PC-3 (cell line): ENCODE results near the gene LINC01488. TPM values are rescaled to one million over a fixed set of nuclear protein-coding genes. Genes with fewer than 3 reads are reported as not detected.

ENCODE experiments used
- ATAC-seq: fragments of 200-7000 bp; cut with Tn5 transposase; 2 replicates; pipeline ENCODE4 v1.9.1; 2020; ENCODE audit warnings: mild to moderate bottlenecking, moderate library complexity
- Bru-seq: library from RNA; stranded (reverse); fragments of 400-500 nt; gene quantifications from one replicate; lab custom pipeline; 2021; lab: Mats Ljungman, UMichigan
- BruChase-seq, 2 experiments: library from RNA; stranded (reverse); fragments of 400-500 nt; gene quantifications; one replicate each; lab custom pipeline; 2021; lab: Mats Ljungman, UMichigan
- BruUV-seq: library from RNA; stranded (reverse); fragments of 400-500 nt; replicated peaks from 2 replicates; lab custom pipeline; 2021; lab: Mats Ljungman, UMichigan
- CTCF ChIA-PET: fragments of 300-600 bp; sonication (Branson Sonifier 250); formaldehyde crosslinking; loops from one replicate; lab custom pipeline; 2022; ENCODE audit warnings: antibody characterized with exemption; lab: Charles Lee
- POLR2A ChIA-PET: fragments of 300-600 bp; sonication (Branson Sonifier 250); formaldehyde crosslinking; loops from one replicate; lab custom pipeline; 2022; ENCODE audit warnings: antibody characterized with exemption; ENCODE audit not compliant: unreplicated experiment; lab: Charles Lee
- DNase-seq: peaks from one replicate; pipeline ENCODE4 v3.0.0-alpha.2; 2015
- H2AFZ ChIP-seq: fragments of 300-600 bp; sonication (generic); 2 replicates; pipeline ENCODE4 v1.6.0; 2016; ENCODE audit warnings: antibody characterized with exemption, low read length
- H3F3A ChIP-seq: fragments of 300-600 bp; sonication (generic); one replicate; pipeline ENCODE4 v1.6.0; 2017; ENCODE audit warnings: antibody characterized with exemption, low read length, control low read depth, mild to moderate bottlenecking; ENCODE audit not compliant: unreplicated experiment
- H3K27ac ChIP-seq: fragments of 300-600 bp; sonication (generic); 2 replicates; pipeline ENCODE4 v1.5.1; 2016; ENCODE audit warnings: mild to moderate bottlenecking, low read length
- H3K27me3 ChIP-seq: fragments of 300-600 bp; sonication (generic); 2 replicates; pipeline ENCODE4 v1.6.1; 2016; ENCODE audit warnings: low read length, mixed read lengths
- H3K36me3 ChIP-seq: fragments of 300-600 bp; sonication (generic); 2 replicates; pipeline ENCODE4 v1.6.1; 2016; ENCODE audit warnings: low read depth, mixed run types, low read length, mixed read lengths
- H3K4me1 ChIP-seq: fragments of 300-600 bp; sonication (generic); 2 replicates; pipeline ENCODE4 v1.5.1; 2016; ENCODE audit warnings: low read length; ENCODE audit not compliant: insufficient read depth
- H3K4me2 ChIP-seq: fragments of 300-600 bp; sonication (generic); 2 replicates; pipeline ENCODE4 v1.6.0; 2016; ENCODE audit warnings: low read length
- H3K4me3 ChIP-seq: fragments of 300-600 bp; sonication (generic); 2 replicates; pipeline ENCODE4 v1.5.1; 2016; ENCODE audit warnings: mild to moderate bottlenecking, low read length, mixed read lengths
- H3K79me2 ChIP-seq: fragments of 300-600 bp; sonication (generic); 2 replicates; pipeline ENCODE4 v1.6.1; 2017; ENCODE audit warnings: low read length, mixed read lengths
- H3K9ac ChIP-seq: fragments of 300-600 bp; sonication (generic); 2 replicates; pipeline ENCODE4 v1.6.0; 2016; ENCODE audit warnings: mild to moderate bottlenecking, low read length
- H3K9me2 ChIP-seq: fragments of 300-600 bp; sonication (generic); replicated peaks from 2 replicates; pipeline ENCODE4 v1.6.1; 2016; ENCODE audit warnings: mixed run types, low read length, mixed read lengths
- H3K9me3 ChIP-seq: fragments of 300-600 bp; sonication (generic); 2 replicates; pipeline ENCODE4 v1.6.1; 2016; ENCODE audit warnings: low read length, mixed read lengths
- H4K20me1 ChIP-seq: fragments of 300-600 bp; sonication (generic); 2 replicates; pipeline ENCODE4 v1.6.1; 2016; ENCODE audit warnings: low read length, mixed read lengths
- EZH2 ChIP-seq: fragments of 300-600 bp; sonication (generic); IDR thresholded peaks from one replicate; pipeline ENCODE4 v1.6.1; 2017; ENCODE audit warnings: antibody characterized with exemption, mild to moderate bottlenecking, low read length; ENCODE audit not compliant: unreplicated experiment
- EZH2phosphoT487 ChIP-seq: fragments of 300-600 bp; sonication (generic); IDR thresholded peaks from 2 replicates; pipeline ENCODE4 v1.6.1; 2018; ENCODE audit warnings: mild to moderate bottlenecking, antibody characterized with exemption, low read length, borderline replicate concordance
- intact Hi-C: fragments of 100-400 bp; cut with micrococcal nuclease; formaldehyde crosslinking; loops from 2 replicates; pipeline ENCODE4 v1.9.0; 2023
- long read RNA-seq: library from polyadenylated mRNA; unstranded; transcript quantifications from one replicate; pipeline ENCODE4 v2.0.0, GENCODE V29; 2021; ENCODE audit not compliant: unreplicated experiment
- total RNA-seq: library from RNA; depleted of rRNA; stranded (reverse); fragments of >200 nt; gene quantifications from 2 replicates; pipeline ENCODE4 v1.2.3, GENCODE V29; 2014; rRNA removed
- TF ChIP-seq, protein P1 (sequence below): fragments of 300-600 bp; sonication (generic); conservative IDR thresholded peaks from 2 replicates; pipeline ENCODE4 v1.5.1; 2017; ENCODE audit warnings: antibody characterized with exemption, low read depth, mild to moderate bottlenecking, low read length

LINC01488 gene
- total RNA-seq (not detected in 2 replicates), Bru-seq, nascent RNA (not detected), BruChase-seq, experiment 1, labeled RNA remaining after a 6-hour chase (not detected), BruChase-seq, experiment 2, labeled RNA remaining after a 2-hour chase (not detected)
- long read RNA-seq = 0 reads

DNA sequence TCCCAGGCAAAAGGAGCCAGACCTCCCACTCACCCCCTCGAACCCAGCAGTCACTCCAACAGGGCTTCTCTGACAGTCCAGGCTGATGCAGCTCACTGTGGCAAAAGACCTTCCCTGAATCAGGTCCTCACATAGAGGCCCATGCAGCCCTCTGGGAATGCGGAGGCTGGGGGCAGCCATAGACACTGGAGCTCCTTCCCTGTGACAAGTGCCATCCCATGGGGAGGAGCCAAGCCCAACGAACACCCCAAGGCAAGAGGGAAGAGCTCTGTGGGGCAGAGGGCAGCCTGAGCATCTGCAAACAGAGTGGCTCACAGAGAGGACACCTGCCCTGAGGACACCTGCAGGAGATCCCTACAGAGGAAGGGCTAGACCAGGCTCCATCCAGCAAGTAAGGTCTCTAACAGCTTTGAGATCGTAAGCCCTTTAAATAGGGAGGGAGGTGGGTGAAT lies at the start of gene LINC01488:
TSS of gene LINC01488 (plus strand) at position 271 of the 452 bp plus-strand sequence.
- Histone ChIP-seq H3K9ac (no peak within 1 kb of the TSS), H3K4me3 (no peak within 1 kb of the TSS), H3K27me3 (no peaks in the 10 kb centered on the region), H3K4me1 (peaks cover 18% of the 10 kb centered on the region), H4K20me1 (no peaks in the 10 kb centered on the region), H2AFZ (peak within 1 kb of the TSS; percentile 74; the same call in 1 of the 2 replicates), H3K27ac (no peak within 1 kb of the TSS), H3K9me3 (no peaks in the 10 kb centered on the region), H3K79me2 (no peaks in the 10 kb centered on the region), H3K4me2 (0 out of 2 replicates have a peak within 1 kb of the TSS, but pooled peaks have one; percentile 38), H3K36me3 (no peaks in the 10 kb centered on the region), H3K9me2 (no peaks in the 10 kb centered on the region), H3F3A (no peaks in the 10 kb centered on the region)
- intact Hi-C loops = no loop called here
- ChIA-PET POLR2A (no interaction called here), CTCF (no interaction called here)
- DNase-seq = no peak
- BruUV-seq = no TSS peak
- no peak for ATAC-seq
- TF ChIP-seq, protein P1, sequence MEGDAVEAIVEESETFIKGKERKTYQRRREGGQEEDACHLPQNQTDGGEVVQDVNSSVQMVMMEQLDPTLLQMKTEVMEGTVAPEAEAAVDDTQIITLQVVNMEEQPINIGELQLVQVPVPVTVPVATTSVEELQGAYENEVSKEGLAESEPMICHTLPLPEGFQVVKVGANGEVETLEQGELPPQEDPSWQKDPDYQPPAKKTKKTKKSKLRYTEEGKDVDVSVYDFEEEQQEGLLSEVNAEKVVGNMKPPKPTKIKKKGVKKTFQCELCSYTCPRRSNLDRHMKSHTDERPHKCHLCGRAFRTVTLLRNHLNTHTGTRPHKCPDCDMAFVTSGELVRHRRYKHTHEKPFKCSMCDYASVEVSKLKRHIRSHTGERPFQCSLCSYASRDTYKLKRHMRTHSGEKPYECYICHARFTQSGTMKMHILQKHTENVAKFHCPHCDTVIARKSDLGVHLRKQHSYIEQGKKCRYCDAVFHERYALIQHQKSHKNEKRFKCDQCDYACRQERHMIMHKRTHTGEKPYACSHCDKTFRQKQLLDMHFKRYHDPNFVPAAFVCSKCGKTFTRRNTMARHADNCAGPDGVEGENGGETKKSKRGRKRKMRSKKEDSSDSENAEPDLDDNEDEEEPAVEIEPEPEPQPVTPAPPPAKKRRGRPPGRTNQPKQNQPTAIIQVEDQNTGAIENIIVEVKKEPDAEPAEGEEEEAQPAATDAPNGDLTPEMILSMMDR = no peak
- no peak for TF ChIP-seq EZH2
- no peak for TF ChIP-seq EZH2phosphoT487

DNA sequence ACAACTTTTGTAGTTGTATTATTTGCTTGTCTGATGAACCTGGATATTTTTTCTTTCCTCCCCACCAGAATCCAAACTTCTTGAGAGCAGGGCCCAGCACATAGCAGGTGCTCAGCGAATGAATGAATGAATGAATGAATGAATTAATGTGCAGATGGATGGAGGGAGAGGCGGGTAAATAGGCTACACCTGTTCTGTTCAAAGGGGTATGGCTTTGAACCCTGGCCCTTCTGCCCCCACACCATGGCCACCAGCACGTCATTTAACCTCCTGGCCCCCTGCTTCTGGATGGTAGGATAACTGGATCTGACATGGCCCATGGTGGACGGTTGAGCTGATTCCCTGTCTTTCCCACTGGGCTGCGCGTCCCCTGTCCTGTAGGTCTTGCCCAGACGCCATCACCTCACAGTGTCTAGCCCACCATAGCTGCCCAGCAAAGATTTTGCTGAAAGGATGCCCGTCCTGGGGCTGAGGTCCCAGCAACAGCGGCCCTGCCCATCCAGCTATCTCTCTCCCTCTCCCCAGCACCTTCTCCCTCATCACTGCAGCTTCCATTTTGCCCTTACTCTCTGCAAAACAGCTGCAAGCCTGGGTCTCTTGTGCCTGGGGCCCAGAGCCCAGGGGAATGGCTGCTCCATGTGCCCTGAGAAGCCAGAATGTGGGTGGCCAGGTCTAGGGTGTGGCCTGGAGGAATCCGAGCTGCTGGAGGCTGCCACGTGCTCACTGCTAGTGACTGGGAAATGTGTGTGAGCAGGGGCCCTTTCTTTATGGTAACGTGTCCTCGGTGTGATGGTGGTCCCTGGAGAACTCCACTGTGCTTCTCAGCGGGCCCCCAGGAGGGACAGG lies 49.3 kb upstream of the LINC01488 start:
- H3K27me3 ChIP-seq = no peaks in the 10 kb centered on the region
- H3K79me2 ChIP-seq = no peaks in the 10 kb centered on the region
- H2AFZ ChIP-seq = no peak overlapping the region
- no peak overlapping the region for H3K27ac ChIP-seq
- CTCF ChIA-PET = interaction anchor here (0.6 kb wide), 1 partner anchor 207 kb away, joined by 10 read pairs; no protein-coding TSS in a partner anchor
- intact Hi-C loops = no loop called here
- DNase-seq (no peak), ATAC-seq (no peak)
- no TSS peak for BruUV-seq
- H3K4me3 ChIP-seq = no peak overlapping the region
- H3K9me2 ChIP-seq = no peaks in the 10 kb centered on the region
- no peaks in the 10 kb centered on the region for H4K20me1 ChIP-seq
- POLR2A ChIA-PET = no interaction called here
- H3K9ac ChIP-seq = no peak overlapping the region
- H3K36me3 ChIP-seq = no peaks in the 10 kb centered on the region
- TF ChIP-seq, protein P1 = no peak
- TF ChIP-seq EZH2phosphoT487 (no peak), EZH2 (no peak)
- H3K9me3 ChIP-seq = no peaks in the 10 kb centered on the region
- peaks cover 7% of the 10 kb centered on the region for H3K4me1 ChIP-seq
- H3F3A ChIP-seq = no peaks in the 10 kb centered on the region
- H3K4me2 ChIP-seq = no peak overlapping the region
